Mesothelial cell of epicardium (in vitro differentiated cells): Measurements from ENCODE around the gene HOXB1. TPM values are rescaled to one million over a fixed set of nuclear protein-coding genes. Genes with fewer than 3 reads are reported as not detected.

Experiments
- DNase-seq, 2 experiments: peaks; one replicate each; pipeline ENCODE4 v3.0.0; 2021; ENCODE audit warnings: low spot score in 2 of 2; ENCODE audit not compliant: unreplicated experiment in 2 of 2
- H3K27ac Mint-ChIP-seq: 2 replicates; pipeline ENCODE4 v1.8.0; 2021; ENCODE audit warnings: mixed read lengths
- H3K27me3 Mint-ChIP-seq: 2 replicates; pipeline ENCODE4 v1.8.0; 2021; ENCODE audit warnings: low read depth, mixed read lengths
- H3K36me3 Mint-ChIP-seq: 2 replicates; pipeline ENCODE4 v1.8.0; 2021; ENCODE audit warnings: mixed read lengths
- H3K4me1 Mint-ChIP-seq: 2 replicates; pipeline ENCODE4 v1.8.0; 2021; ENCODE audit warnings: mixed read lengths
- H3K4me3 Mint-ChIP-seq: 2 replicates; pipeline ENCODE4 v1.8.0; 2021; ENCODE audit warnings: mild to moderate bottlenecking, moderate library complexity, mixed read lengths
- H3K9me3 Mint-ChIP-seq: 2 replicates; pipeline ENCODE4 v1.8.0; 2021; ENCODE audit warnings: mixed read lengths
- total RNA-seq: library from RNA; stranded (reverse); gene quantifications from 3 replicates; pipeline ENCODE4 v1.2.1, GENCODE V29; 2021
- TF ChIP-seq, protein P1 (sequence below): fragments of 200-600 bp; sonication (generic); IDR thresholded peaks from one replicate; pipeline ENCODE4 v1.5.0; 2021; ENCODE audit warnings: antibody characterized with exemption; ENCODE audit not compliant: unreplicated experiment

Gene HOXB1
- total RNA-seq: 0.24 to 0.43 TPM (median 0.25 TPM) in 3 replicates

DNA sequence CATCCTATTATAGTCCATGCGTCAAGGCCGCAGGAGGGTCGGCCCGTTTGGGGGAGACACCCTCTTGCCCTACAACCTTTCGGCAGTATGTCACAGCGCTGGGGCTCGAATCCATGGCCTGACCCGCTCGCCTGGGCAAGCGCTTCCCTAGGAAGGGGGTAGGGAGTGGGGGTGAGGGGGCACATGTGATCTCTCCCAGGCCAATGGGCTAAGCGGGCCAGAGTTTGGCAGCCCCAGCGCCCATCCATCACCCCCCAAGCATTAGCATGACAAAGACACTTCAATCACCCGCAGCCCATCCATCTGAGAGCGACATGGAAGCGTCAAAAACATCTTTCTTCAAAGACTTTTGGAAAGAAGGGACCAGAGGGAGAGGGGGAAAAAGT, at the start of gene HOXB1:
Gene HOXB1 (minus strand): TSS at position 125 of the 386 bp plus-strand sequence. CDS start 107 bp downstream, at position 18.
- Mint-ChIP-seq H3K36me3 (no peaks in the 10 kb centered on the region), H3K27me3 (no peaks in the 10 kb centered on the region), H3K4me1 (peaks cover 74% of the 10 kb centered on the region), H3K4me3 (peak within 1 kb of the TSS; percentile 10), H3K27ac (peak within 1 kb of the TSS; percentile 43), H3K9me3 (no peaks in the 10 kb centered on the region)
- TF ChIP-seq, protein P1, sequence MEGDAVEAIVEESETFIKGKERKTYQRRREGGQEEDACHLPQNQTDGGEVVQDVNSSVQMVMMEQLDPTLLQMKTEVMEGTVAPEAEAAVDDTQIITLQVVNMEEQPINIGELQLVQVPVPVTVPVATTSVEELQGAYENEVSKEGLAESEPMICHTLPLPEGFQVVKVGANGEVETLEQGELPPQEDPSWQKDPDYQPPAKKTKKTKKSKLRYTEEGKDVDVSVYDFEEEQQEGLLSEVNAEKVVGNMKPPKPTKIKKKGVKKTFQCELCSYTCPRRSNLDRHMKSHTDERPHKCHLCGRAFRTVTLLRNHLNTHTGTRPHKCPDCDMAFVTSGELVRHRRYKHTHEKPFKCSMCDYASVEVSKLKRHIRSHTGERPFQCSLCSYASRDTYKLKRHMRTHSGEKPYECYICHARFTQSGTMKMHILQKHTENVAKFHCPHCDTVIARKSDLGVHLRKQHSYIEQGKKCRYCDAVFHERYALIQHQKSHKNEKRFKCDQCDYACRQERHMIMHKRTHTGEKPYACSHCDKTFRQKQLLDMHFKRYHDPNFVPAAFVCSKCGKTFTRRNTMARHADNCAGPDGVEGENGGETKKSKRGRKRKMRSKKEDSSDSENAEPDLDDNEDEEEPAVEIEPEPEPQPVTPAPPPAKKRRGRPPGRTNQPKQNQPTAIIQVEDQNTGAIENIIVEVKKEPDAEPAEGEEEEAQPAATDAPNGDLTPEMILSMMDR: no peak
- no peak for DNase-seq

DNA sequence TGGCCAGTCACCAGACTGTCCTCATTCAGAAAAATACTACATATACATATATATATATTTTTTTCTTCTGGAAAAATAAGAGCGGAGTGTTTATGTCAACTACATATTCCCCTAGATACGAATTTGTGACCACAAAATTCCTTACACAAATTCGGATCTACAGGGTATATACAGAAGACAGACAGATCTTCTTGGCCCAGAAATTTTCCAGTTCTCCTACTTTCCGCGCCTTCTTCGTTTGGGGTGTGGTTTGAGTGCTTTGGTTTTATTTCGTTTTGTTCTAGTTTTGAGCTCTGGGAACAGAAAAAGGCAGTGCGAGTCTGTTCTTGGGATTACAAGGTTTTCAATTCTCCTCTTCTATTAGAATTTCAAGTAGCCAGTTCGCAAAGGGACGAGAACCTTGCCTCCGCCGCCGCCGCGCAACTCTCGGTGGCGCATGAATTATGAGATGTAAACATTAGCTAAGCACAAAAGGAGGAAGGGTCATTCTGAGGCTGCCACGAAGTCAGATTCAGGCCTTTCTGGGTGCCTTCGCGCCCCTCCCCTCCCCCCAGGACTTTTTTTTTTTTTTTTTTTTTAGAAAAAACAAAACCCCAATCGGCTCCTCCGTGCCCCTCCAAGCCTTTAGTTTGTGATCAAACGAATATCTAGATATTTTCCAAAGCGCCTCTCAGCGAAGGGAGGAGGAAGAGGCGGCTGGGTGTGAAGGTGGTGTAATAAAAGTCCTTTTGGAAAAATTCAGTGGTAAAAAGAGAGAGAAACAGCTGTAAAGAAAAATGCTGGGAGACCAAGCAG, 49.1 kb upstream of the HOXB1 start:
- DNase-seq: no peak
- peaks cover 81% of the 10 kb centered on the region for H3K4me1 Mint-ChIP-seq
- peak overlapping the region; percentile 90 for H3K4me3 Mint-ChIP-seq
- TF ChIP-seq, protein P1: no peak
- H3K27me3 Mint-ChIP-seq: no peaks in the 10 kb centered on the region
- peaks cover 28% of the 10 kb centered on the region for H3K36me3 Mint-ChIP-seq
- H3K27ac Mint-ChIP-seq: peak overlapping the region; percentile 100
- H3K9me3 Mint-ChIP-seq: no peaks in the 10 kb centered on the region

DNA sequence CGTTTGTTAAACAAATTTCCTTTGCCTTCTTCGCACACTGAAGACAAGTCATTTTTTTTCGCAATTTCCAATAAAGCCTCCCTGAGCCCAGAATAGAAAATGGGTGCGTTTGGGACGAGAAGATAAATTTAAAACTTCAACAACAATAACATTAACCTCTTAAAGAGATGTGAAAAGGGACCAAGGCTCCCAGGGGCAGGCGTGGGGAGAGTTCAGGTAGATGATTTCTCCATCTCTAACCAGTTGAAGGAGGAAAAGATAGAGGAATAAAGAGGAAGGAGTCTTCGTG, 48.6 kb upstream of the HOXB1 start:
- no peaks in the 10 kb centered on the region for H3K9me3 Mint-ChIP-seq
- peak overlapping the region; percentile 90 for H3K4me3 Mint-ChIP-seq
- peak overlapping the region; percentile 100 for H3K27ac Mint-ChIP-seq
- H3K36me3 Mint-ChIP-seq: peaks cover 26% of the 10 kb centered on the region
- DNase-seq: no peak
- peaks cover 82% of the 10 kb centered on the region for H3K4me1 Mint-ChIP-seq
- no peaks in the 10 kb centered on the region for H3K27me3 Mint-ChIP-seq
- TF ChIP-seq, protein P1: no peak

DNA sequence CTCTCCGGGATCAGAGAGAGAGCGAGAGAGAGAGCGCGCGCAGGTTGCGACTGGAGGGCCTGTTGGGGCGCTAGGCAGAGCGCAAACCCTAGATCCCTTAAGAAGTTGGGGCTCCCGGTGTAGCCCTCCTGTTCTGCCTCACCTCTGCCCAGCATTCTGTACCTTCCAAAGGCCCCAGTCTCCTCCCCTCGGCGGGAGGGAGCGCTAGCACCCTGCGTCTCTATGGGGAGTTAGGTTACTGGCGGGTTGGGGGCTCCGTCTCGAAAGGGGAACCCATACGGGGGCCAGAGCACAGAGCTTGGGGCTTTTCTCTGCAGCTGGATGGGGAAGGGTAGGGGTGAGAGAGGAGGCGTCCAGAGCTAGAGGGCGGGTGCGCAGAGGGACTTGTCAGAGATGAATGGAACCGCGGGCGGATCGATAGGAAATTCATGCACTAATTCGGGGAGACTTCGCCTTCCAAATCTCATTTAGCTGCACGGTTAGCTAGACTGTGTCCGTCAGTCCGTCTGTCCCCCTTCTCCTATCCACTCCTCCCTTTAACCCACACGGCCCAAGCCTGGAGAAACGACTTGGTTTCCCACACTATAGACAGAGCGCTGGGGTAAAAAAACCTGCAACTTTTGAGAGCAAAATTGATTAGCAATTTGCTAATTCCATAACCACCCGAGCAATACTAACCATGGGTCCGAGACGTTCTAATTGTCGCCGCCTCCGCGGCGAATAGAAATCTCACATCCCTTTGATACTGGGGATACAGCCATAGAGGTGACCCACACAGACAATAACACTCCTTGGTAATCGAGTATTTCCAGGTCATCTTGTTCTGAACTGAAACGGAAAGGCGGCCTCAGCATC, 48.0 kb upstream of the HOXB1 start:
- peaks cover 82% of the 10 kb centered on the region for H3K4me1 Mint-ChIP-seq
- H3K9me3 Mint-ChIP-seq: no peaks in the 10 kb centered on the region
- TF ChIP-seq, protein P1: no peak
- no peaks in the 10 kb centered on the region for H3K27me3 Mint-ChIP-seq
- peak overlapping the region; percentile 90 for H3K4me3 Mint-ChIP-seq
- peaks cover 25% of the 10 kb centered on the region for H3K36me3 Mint-ChIP-seq
- no peak for DNase-seq
- peak overlapping the region; percentile 100 for H3K27ac Mint-ChIP-seq

DNA sequence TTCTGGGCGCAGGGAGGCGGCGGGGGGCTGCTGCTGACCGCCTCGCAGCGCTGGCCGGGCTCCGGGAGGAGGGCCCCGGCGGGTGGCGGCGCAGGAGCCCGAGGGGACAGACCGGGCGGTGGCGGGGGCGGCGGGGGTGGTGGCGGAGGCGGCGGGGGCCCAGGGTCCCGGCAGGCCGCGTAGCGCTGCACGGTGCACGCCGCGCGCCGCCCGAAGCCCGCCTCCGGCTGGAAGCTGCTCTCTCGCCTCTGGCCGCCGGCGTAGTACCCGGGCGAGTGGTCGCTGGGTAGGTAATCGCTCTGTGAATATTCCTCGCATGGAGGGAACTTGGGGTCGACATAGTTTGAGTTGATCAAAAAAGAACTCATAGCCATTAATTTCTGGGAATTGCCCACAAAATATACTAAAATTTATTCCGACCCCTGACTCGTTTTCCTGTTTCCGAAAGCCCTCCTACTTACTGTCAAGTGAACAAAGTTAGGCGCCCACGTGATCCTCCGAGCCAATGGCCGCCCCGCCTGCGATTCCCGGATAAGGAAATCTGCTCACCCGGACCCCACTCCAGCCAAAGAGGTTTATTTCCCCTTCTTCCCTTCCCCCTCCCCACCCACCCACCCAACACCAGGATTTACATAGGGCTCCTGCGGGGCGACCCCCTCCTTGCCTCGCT, 47.3 kb upstream of the HOXB1 start, which contains the start of gene HOXB4:
Gene HOXB4 (minus strand): TSS at position 405 of the 670 bp plus-strand sequence. CDS start 31 bp downstream, at position 374.
- Mint-ChIP-seq H3K4me3 (peak within 1 kb of the TSS; percentile 90), H3K27me3 (no peaks in the 10 kb centered on the region), H3K27ac (peak within 1 kb of the TSS; percentile 100), H3K4me1 (peaks cover 82% of the 10 kb centered on the region), H3K9me3 (no peaks in the 10 kb centered on the region), H3K36me3 (peaks cover 27% of the 10 kb centered on the region)
- peak; percentile 78 to 83 for DNase-seq
- TF ChIP-seq, protein P1: no peak
